Endothelial cell (in vitro differentiated cells): ENCODE results near the gene FBXO42. TPM values are rescaled to one million over a fixed set of nuclear protein-coding genes. Genes with fewer than 3 reads are reported as not detected.

Source experiments
- DNase-seq: peaks from one replicate; pipeline ENCODE4 v3.0.0; 2021; ENCODE audit warnings: low spot score
- H3K27ac Mint-ChIP-seq: one replicate; pipeline ENCODE4 v1.8.0; 2021; ENCODE audit warnings: mixed read lengths, inconsistent platforms; ENCODE audit not compliant: unreplicated experiment
- H3K27me3 Mint-ChIP-seq: one replicate; pipeline ENCODE4 v1.8.0; 2021; ENCODE audit warnings: mild to moderate bottlenecking, moderate library complexity, mixed read lengths, inconsistent platforms; ENCODE audit not compliant: unreplicated experiment
- H3K36me3 Mint-ChIP-seq: one replicate; pipeline ENCODE4 v1.8.0; 2021; ENCODE audit warnings: mild to moderate bottlenecking, low read depth, mixed read lengths, inconsistent platforms; ENCODE audit not compliant: unreplicated experiment
- H3K4me1 Mint-ChIP-seq: one replicate; pipeline ENCODE4 v1.8.0; 2021; ENCODE audit warnings: mild to moderate bottlenecking, mixed read lengths, inconsistent platforms; ENCODE audit not compliant: unreplicated experiment
- H3K4me3 Mint-ChIP-seq: one replicate; pipeline ENCODE4 v1.8.0; 2021; ENCODE audit warnings: mild to moderate bottlenecking, mixed read lengths, inconsistent platforms; ENCODE audit not compliant: unreplicated experiment
- H3K9me3 Mint-ChIP-seq: one replicate; pipeline ENCODE4 v1.8.0; 2021; ENCODE audit warnings: mixed read lengths, inconsistent platforms; ENCODE audit not compliant: unreplicated experiment
- CTCF ChIP-seq: fragments of 200-600 bp; sonication (generic); IDR thresholded peaks from one replicate; pipeline ENCODE4 v1.5.0; 2021; ENCODE audit warnings: antibody characterized with exemption; ENCODE audit not compliant: unreplicated experiment
- total RNA-seq: library from RNA; stranded (reverse); fragmentation: NEBNext Ultra II Directional; extraction: Animal tissue kit (Norgen Biotek cat#: 25700); gene quantifications from one replicate; pipeline ENCODE4 v1.2.1, GENCODE V29; 2021; ENCODE audit not compliant: unreplicated experiment

The FBXO42 gene
- total RNA-seq, 1 donor from 2014 or later = 17.2 TPM

- no peaks in the 10 kb centered on the region for H3K9me3 Mint-ChIP-seq
- peaks cover 7% of the 10 kb centered on the region for H3K36me3 Mint-ChIP-seq
- H3K27ac Mint-ChIP-seq = no peak overlapping the region
- no peak overlapping the region for H3K4me3 Mint-ChIP-seq
- TF ChIP-seq CTCF = no peak
- peaks cover 6% of the 10 kb centered on the region for H3K4me1 Mint-ChIP-seq
- DNase-seq = no peak
- H3K27me3 Mint-ChIP-seq = peaks cover 3% of the 10 kb centered on the region
Measured at GRCh38 chr1:16286122-16286521, 66.2 kb downstream of the FBXO42 start.

GRCh38 chr1:16281765-16282164, 70.5 kb downstream of the FBXO42 start:
- H3K36me3 Mint-ChIP-seq = peaks cover 3% of the 10 kb centered on the region
- TF ChIP-seq CTCF = no peak
- H3K27ac Mint-ChIP-seq = no peak overlapping the region
- H3K4me3 Mint-ChIP-seq = no peak overlapping the region
- H3K9me3 Mint-ChIP-seq = no peaks in the 10 kb centered on the region
- DNase-seq = no peak
- H3K4me1 Mint-ChIP-seq = peaks cover 12% of the 10 kb centered on the region
- no peaks in the 10 kb centered on the region for H3K27me3 Mint-ChIP-seq

- Mint-ChIP-seq H3K4me1 (peaks cover 12% of the 10 kb centered on the region), H3K36me3 (peaks cover 2% of the 10 kb centered on the region), H3K27me3 (no peaks in the 10 kb centered on the region), H3K4me3 (no peak overlapping the region), H3K9me3 (no peaks in the 10 kb centered on the region), H3K27ac (no peak overlapping the region)
- no peak for DNase-seq
- no peak for TF ChIP-seq CTCF
Measured at GRCh38 chr1:16279186-16279585, 73.1 kb downstream of the FBXO42 start.

- Mint-ChIP-seq H3K27me3 (no peaks in the 10 kb centered on the region), H3K4me1 (peaks cover 11% of the 10 kb centered on the region), H3K36me3 (no peaks in the 10 kb centered on the region), H3K27ac (no peak overlapping the region), H3K9me3 (no peaks in the 10 kb centered on the region), H3K4me3 (no peak overlapping the region)
- TF ChIP-seq CTCF = no peak
- no peak for DNase-seq
Measured at GRCh38 chr1:16276302-16277030, 75.8 kb downstream of the FBXO42 start.

DNA sequence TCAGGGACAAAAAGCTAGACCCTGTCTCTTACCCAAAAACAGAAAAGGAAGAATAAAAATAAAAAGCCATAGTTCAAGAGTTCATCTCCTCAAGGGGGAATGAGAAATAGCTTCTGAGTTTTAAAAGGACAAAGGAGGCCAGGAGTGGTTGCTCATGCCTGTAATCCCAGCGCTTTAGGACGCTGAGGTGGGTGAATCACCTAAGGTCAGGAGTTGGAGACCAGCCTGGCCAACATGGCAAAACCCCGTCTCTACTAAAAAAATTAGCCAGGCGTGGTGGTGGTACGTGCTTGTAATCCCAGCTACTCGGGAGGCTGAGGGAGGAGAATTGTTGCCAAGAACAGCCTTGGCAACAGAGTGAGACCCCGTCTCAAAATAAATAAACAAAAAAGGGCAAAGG, 76.7 kb downstream of the FBXO42 start:
- Mint-ChIP-seq H3K4me1 (peaks cover 17% of the 10 kb centered on the region), H3K36me3 (no peaks in the 10 kb centered on the region), H3K9me3 (no peaks in the 10 kb centered on the region), H3K4me3 (no peak overlapping the region), H3K27me3 (peaks cover 3% of the 10 kb centered on the region), H3K27ac (no peak overlapping the region)
- DNase-seq = no peak
- TF ChIP-seq CTCF = no peak
